CD4-positive, alpha-beta T cell treated with Interleukin-15 for 1 hour (primary cell): ENCODE data around the gene VWC2L.

Experiments used
- DNase-seq: peaks from one replicate; pipeline ENCODE4 v3.0.0-alpha.2; 2020

VWC2L gene

GRCh38 chr2:214469728-214470127 lies 58.9 kb downstream of the VWC2L start:
- DNase-seq, result no peak

- DNase-seq, result no peak
Observed at GRCh38 chr2:214471382-214471781, 60.5 kb downstream of the VWC2L start.

- DNase-seq, result no peak
Observed at GRCh38 chr2:214471990-214472389, 61.1 kb downstream of the VWC2L start.

- DNase-seq, result no peak
Observed at GRCh38 chr2:214477305-214477704, 66.5 kb downstream of the VWC2L start.

GRCh38 chr2:214481204-214481603 lies 70.3 kb downstream of the VWC2L start:
- DNase-seq, result no peak

- DNase-seq, result no peak
Observed at GRCh38 chr2:214482728-214483127, 71.9 kb downstream of the VWC2L start.

GRCh38 chr2:214484239-214484638 lies 73.4 kb downstream of the VWC2L start:
- DNase-seq, result no peak

- no peak for DNase-seq
Observed at GRCh38 chr2:214484701-214485100, 73.8 kb downstream of the VWC2L start.

- no peak for DNase-seq
Observed at GRCh38 chr2:214489181-214489580, 78.3 kb downstream of the VWC2L start.

- DNase-seq, result no peak
Observed at GRCh38 chr2:214489702-214490101, 78.8 kb downstream of the VWC2L start.

GRCh38 chr2:214492152-214492551 lies 81.3 kb downstream of the VWC2L start:
- DNase-seq, result no peak

- DNase-seq, result no peak
Observed at GRCh38 chr2:214492608-214493007, 81.8 kb downstream of the VWC2L start.

- DNase-seq, result no peak
Observed at GRCh38 chr2:214497489-214497888, 86.6 kb downstream of the VWC2L start.

GRCh38 chr2:214503568-214503967 lies 92.7 kb downstream of the VWC2L start:
- no peak for DNase-seq

GRCh38 chr2:214504599-214505376 lies 93.9 kb downstream of the VWC2L start:
- DNase-seq, result no peak

GRCh38 chr2:214507032-214507431 lies 96.2 kb downstream of the VWC2L start:
- DNase-seq, result no peak

GRCh38 chr2:214514704-214515103 lies 103.8 kb downstream of the VWC2L start:
- no peak for DNase-seq

- no peak for DNase-seq
Observed at GRCh38 chr2:214515111-214515510, 104.3 kb downstream of the VWC2L start.

GRCh38 chr2:214519258-214519818 lies 108.5 kb downstream of the VWC2L start:
- no peak for DNase-seq

- DNase-seq, result no peak
Observed at GRCh38 chr2:214529021-214529420, 118.2 kb downstream of the VWC2L start.

- no peak for DNase-seq
Observed at GRCh38 chr2:214529514-214529913, 118.7 kb downstream of the VWC2L start.

GRCh38 chr2:214533541-214533940 lies 122.7 kb downstream of the VWC2L start:
- DNase-seq, result no peak

GRCh38 chr2:214536625-214537024 lies 125.8 kb downstream of the VWC2L start:
- no peak for DNase-seq

GRCh38 chr2:214537929-214538328 lies 127.1 kb downstream of the VWC2L start:
- no peak for DNase-seq

- DNase-seq, result no peak
Observed at GRCh38 chr2:214542295-214542694, 131.4 kb downstream of the VWC2L start.
